ENCODE results near the gene PPP2R5C.

GRCh38 chr14:101776344-101776743, 14.8 kb downstream of the PPP2R5C start:
- TF ChIP-seq CTCF (IDR thresholded peaks at IDR 0.05) (no peak), HMGXB4 (CRISPR knock-in tag; IDR thresholded peaks at IDR 0.05) (no peak), IRF1 (CRISPR knock-in tag; IDR thresholded peaks at IDR 0.05) (no peak), GRHL2 (CRISPR knock-in tag; IDR thresholded peaks at IDR 0.05; ENCODE audit: insufficient replicate concordance, severe bottlenecking) (no peak), CBFB (CRISPR knock-in tag; IDR thresholded peaks at IDR 0.05; ENCODE audit: low read depth) (no peak), FOXP4 (CRISPR knock-in tag; IDR thresholded peaks at IDR 0.05) (no peak), ZBTB43 (CRISPR knock-in tag; IDR thresholded peaks at IDR 0.05) (no peak), SOX15 (CRISPR knock-in tag; IDR thresholded peaks at IDR 0.05) (no peak), GABPB1 (CRISPR knock-in tag; IDR thresholded peaks at IDR 0.05) (no peak), NR2C2 (CRISPR knock-in tag; IDR thresholded peaks at IDR 0.05) (no peak), FOXJ3 (CRISPR knock-in tag; IDR thresholded peaks at IDR 0.05; ENCODE audit: borderline replicate concordance) (no peak)

All from WTC11 (cell line).